Hindlimb muscle (tissue), 1 donor: ENCODE results near the gene ADAMTSL3. TPM values are rescaled to one million over a fixed set of nuclear protein-coding genes. Genes with fewer than 3 reads are reported as not detected.
"Not testable (repeated sequence)": the region's sequence is repeated elsewhere in the genome, so short reads cannot be mapped to it uniquely, and the experiment has no call there.

Source experiments
- DNase-seq: peaks from one replicate; pipeline ENCODE4 v3.0.0-alpha.2; 2013
- polyA plus RNA-seq: library from polyadenylated mRNA; unstranded; fragments of 120-200 nt; gene quantifications from one replicate; pipeline ENCODE4 v1.2.1, GENCODE V29; 2013; ENCODE audit not compliant: insufficient read length

ADAMTSL3 gene
- polyA plus RNA-seq, 1 donor: 28.7 TPM

DNA sequence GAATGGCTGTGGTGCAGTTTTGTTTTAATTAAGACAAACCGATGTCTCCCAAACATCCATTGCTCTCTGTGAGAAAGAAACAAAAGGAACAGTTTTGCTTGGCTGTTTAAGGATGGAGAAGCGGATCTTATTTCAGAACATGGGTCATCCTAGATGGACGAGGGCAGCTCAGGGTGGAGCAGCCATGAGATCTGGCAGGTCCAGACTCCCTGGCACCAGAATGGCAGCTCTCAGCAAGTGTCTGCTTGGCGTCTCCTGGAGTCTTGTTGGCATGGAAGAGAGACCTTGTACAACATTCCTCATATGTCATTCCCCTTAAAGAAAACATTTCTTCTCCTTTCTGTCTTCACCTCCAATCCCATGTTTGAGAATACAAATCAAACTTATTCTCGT is 93.8 kb downstream of the ADAMTSL3 start:
- DNase-seq: no peak

DNA sequence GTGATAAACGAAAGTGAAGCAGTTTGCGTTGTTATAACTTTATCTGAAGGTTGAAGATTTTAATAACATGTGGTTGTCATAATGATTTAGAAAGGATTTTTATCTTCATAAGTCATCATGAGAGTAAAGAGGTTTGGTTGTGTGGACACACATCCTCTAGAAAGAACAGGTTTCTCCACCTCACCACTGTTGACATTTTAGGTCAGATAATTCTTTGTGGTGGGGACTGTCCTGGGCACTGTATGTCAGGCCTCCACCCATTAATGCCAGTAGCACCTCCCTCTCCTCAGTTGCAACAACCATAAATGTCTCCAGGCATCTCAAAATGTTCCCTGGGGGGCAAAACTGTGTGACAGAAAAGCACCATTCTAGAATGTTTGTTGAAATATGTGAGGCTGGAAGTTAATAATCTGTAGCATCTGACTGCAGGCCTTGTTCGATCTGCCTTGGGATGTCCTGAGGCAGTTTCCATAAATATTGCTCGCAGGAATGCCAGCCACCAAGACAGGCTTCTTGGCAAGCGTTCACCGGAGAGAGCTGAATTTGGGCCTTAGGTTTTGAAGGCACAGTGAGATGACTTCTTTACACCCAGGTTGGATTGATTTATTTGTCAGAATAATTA is 100.1 kb downstream of the ADAMTSL3 start:
- DNase-seq: no peak

GRCh38 chr15:83757291-83757690 is 103.4 kb downstream of the ADAMTSL3 start:
- not testable (repeated sequence) for DNase-seq

GRCh38 chr15:83762367-83762766 is 108.4 kb downstream of the ADAMTSL3 start:
- DNase-seq: no peak

GRCh38 chr15:83764201-83764838 is 110.4 kb downstream of the ADAMTSL3 start:
- DNase-seq: no peak

GRCh38 chr15:83766339-83766738 is 112.4 kb downstream of the ADAMTSL3 start:
- no peak for DNase-seq

DNA sequence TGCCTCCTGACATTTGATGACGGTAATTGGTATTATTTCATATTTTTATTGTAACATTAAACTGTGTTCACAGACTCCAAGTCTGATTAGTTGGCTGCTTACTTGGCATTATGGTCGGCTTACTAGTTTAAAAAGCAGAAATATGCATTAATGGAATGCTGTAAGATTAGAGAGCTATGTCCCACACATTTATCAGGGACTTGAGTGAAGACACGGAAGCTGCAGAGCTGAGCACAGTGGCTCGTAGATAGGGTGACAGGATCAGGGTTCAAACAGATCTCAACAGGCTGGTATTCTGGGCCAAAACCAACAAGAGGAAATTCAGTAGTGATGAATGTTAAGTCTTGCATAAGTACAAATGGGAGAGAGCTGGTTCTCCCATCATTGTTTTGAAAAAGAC is 113.8 kb downstream of the ADAMTSL3 start:
- no peak for DNase-seq

DNA sequence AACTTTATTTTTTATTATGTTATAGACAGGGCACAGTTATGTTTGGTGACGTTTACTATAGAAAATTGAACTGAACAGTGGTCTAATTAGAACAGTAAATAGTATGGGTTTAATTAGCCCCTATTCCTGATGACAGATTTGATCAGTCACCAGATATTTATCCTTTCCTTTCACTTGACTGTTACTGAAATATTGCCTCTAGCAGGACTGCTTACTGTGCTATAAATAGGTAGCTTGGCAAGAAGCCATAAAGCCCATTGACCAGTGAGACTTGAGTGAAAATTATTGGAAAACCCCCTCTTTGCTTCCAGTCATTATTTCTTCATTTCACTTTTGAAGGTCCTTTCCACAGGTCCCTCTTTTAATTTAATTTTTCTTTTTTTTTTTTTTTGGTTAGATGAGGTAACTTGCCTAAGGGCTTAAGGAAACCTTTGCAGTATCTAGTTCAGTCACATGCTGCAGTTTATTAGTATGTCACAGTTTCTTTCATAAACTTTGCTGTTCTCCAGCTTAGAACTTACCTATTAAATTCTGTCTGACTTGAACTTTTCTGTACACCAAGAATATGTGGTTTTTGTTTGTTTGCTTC is 115.6 kb downstream of the ADAMTSL3 start:
- no peak for DNase-seq

GRCh38 chr15:83775738-83776137 is 121.8 kb downstream of the ADAMTSL3 start:
- no peak for DNase-seq

GRCh38 chr15:83776986-83777385 is 123.1 kb downstream of the ADAMTSL3 start:
- no peak for DNase-seq

DNA sequence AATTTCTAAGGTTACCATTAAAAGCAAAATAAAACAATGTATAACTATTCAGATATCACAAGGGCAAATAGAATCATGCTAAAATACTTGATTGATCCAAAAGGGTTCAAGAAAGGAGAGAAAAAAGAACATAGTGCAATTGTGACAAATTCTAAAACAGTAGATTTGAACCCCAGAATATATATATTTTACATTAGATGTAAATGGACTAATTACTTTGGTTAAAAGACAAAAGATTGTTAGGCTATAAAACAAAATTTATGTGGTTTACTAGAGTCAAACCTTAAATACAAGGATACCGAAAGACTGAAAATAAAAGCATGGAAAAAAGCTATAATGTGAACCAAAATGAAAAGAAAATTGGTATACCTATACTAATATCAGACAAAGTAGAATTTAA is 129.3 kb downstream of the ADAMTSL3 start:
- no peak for DNase-seq

- no peak for DNase-seq
Observed at GRCh38 chr15:83784975-83785374, 131.1 kb downstream of the ADAMTSL3 start.

GRCh38 chr15:83786336-83786735 is 132.4 kb downstream of the ADAMTSL3 start:
- DNase-seq: no peak

- no peak for DNase-seq
Observed at GRCh38 chr15:83793069-83793468, 139.1 kb downstream of the ADAMTSL3 start.

DNA sequence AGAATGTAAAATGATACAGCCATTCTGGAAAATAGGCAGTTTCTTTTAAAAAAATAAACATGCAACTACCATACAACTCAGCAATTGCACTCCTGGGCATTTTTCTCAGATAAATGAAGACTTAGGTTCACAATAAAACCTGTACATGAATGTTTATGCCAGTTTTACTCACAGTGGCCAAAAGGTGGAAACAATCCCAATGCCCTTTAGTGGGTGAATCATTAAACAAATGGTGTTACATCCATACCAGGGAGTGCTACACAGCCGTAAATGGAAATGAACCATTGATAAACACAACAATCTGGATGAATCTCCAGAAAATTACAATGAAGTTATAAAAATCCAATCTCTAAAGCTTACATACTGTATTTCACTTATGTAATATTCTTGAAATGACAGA is 140.3 kb downstream of the ADAMTSL3 start:
- DNase-seq: no peak

GRCh38 chr15:83809345-83809744 is 155.4 kb downstream of the ADAMTSL3 start:
- DNase-seq: no peak

- DNase-seq: no peak
Observed at GRCh38 chr15:83810110-83810509, 156.2 kb downstream of the ADAMTSL3 start.

DNA sequence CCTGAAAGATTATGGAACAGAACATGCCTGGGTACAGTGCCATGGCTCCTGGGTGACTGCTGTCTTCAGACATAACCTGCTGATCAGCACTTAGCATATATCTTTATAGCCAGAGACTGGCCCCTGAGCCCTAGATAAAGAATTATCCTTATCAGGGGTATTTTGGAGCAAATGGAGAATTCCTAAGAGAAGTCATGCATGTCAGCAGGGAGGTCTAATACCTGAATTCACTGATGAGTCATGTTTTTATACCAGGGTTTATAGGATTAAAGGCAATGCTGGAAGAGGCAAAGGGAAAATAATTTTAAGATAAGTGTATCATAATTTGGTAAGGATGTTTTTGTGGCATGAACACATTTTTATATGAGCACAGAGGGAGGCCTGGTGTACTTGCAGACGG is 159.8 kb downstream of the ADAMTSL3 start:
- no peak for DNase-seq

- DNase-seq: no peak
Observed at GRCh38 chr15:83815506-83815905, 161.6 kb downstream of the ADAMTSL3 start.

GRCh38 chr15:83816124-83816883 is 162.4 kb downstream of the ADAMTSL3 start:
- DNase-seq: no peak

GRCh38 chr15:83818591-83818990 is 164.7 kb downstream of the ADAMTSL3 start:
- no peak for DNase-seq

GRCh38 chr15:83830381-83830780 is 176.5 kb downstream of the ADAMTSL3 start:
- DNase-seq: no peak

DNA sequence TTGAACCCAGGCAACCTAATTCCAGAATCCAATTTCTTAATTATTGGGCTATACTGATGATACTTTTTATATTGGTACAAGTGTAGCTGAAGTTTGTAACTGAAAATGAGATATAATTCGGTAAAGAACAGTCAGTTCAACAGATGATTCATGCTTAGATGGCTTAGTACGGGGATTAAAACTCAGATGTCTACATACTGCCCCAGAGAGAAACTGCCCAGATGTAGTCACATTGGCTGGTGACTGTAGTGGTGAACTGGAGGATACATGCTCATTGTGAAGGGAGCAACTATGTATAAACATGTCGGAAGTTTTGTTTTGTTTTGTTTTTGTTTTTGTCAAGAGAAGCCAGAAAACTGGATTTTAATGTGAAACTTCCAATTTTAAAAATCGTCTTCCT is 179.6 kb downstream of the ADAMTSL3 start:
- DNase-seq: no peak

- DNase-seq: peak; percentile 74
Observed at GRCh38 chr15:83835479-83835878, 181.6 kb downstream of the ADAMTSL3 start.
